Mucosa of descending colon (tissue), 3 donors: ENCODE measurements around the gene BPIFB4. TPM values are rescaled to one million over a fixed set of nuclear protein-coding genes. Genes with fewer than 3 reads are reported as not detected.
"Not testable (repeated sequence)": the region's sequence is repeated elsewhere in the genome, so short reads cannot be mapped to it uniquely, and the experiment has no call there.

Source experiments
- ATAC-seq: fragments of 200-7000 bp; cut with Tn5 transposase; one replicate; pipeline ENCODE4 v1.9.1; 2020; ENCODE audit warnings: mild to moderate bottlenecking, moderate library complexity
- DNase-seq, 3 donors: peaks; one replicate each; pipeline ENCODE4 v3.0.0-alpha.2; 2020
- H3K36me3 ChIP-seq: fragments of 200-600 bp; one replicate; pipeline ENCODE4 v1.8.0; 2021; ENCODE audit warnings: low read depth, mild to moderate bottlenecking
- H3K4me1 ChIP-seq: fragments of 200-600 bp; one replicate; pipeline ENCODE4 v1.8.0; 2021; ENCODE audit warnings: low read depth, mild to moderate bottlenecking
- H3K4me3 ChIP-seq: fragments of 200-600 bp; one replicate; pipeline ENCODE4 v1.8.0; 2021; ENCODE audit warnings: mild to moderate bottlenecking
- H3K9me3 ChIP-seq: fragments of 200-600 bp; one replicate; pipeline ENCODE4 v1.8.0; 2021; ENCODE audit warnings: mild to moderate bottlenecking
- CTCF ChIP-seq: fragments of 200-600 bp; IDR thresholded peaks from one replicate; pipeline ENCODE4 v1.8.0; 2022; ENCODE audit warnings: antibody characterized with exemption, mild to moderate bottlenecking
- intact Hi-C, 2 donors: fragments of 100-400 bp; cut with DNase I in 1 of 2; cut with micrococcal nuclease in 1 of 2; formaldehyde crosslinking; loops; one replicate each; pipeline versions ENCODE4 v1.11.0 to v1.11.1; 2022; cut with DNase I, micrococcal nuclease
- total RNA-seq, 3 donors: library from RNA; stranded (reverse); fragmentation: NEBNext Ultra II Directional in 2 of 3; extraction: Animal tissue kit (Norgen Biotek cat#: 25700) in 2 of 3; gene quantifications; one replicate each; pipeline versions ENCODE4 v1.2.1 to v1.2.4, GENCODE V29; 2021 to 2023
- donor health status: DM: no; HTN: no; CAD: no; lungs with moderate emphysema.
- donor health status: DM: no; HTN: no; CAD: no.
- donor health status: DM: no; HTN: yes; CAD: no.

Gene BPIFB4
- total RNA-seq, 3 donors from 2014 or later: not detected

GRCh38 chr20:33105316-33105924, 26.0 kb downstream of the BPIFB4 start:
- no peaks in the 10 kb centered on the region for H3K36me3 ChIP-seq
- ATAC-seq: no peak
- no peaks in the 10 kb centered on the region for H3K4me1 ChIP-seq
- intact Hi-C loops: no loop called here
- TF ChIP-seq CTCF: no peak
- no peak for DNase-seq
- H3K4me3 ChIP-seq: no peak overlapping the region
- H3K9me3 ChIP-seq: no peaks in the 10 kb centered on the region

DNA sequence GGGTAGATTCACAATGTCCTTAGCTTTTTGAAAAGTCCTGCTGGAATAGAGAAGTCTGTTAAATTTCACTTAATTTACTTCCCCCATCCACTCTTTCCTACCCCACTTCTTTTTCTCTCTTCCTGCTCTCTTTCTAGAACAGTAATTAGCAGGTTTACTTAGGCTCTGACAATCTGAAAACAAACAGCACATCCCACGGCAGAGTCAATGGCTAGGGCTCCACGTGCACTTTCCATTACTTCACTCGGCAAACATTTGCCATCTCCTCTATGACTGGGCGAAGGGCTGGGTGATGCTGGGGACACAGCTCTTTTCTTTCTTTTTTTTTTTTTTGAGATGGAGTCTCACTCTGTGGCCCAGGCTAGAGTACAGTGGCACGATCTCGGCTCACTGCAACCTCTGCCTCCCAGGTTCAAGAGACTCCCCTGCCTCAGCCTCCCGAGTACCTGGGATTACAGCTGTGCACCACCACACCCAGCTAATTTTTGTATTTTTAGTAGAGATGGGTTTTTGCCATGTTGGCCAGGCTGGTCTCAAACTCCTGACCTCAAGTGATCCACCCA, 26.7 kb downstream of the BPIFB4 start:
- H3K36me3 ChIP-seq, intact Hi-C loops, H3K4me3 ChIP-seq, ATAC-seq, DNase-seq, H3K9me3 ChIP-seq, H3K4me1 ChIP-seq: not testable (repeated sequence)

DNA sequence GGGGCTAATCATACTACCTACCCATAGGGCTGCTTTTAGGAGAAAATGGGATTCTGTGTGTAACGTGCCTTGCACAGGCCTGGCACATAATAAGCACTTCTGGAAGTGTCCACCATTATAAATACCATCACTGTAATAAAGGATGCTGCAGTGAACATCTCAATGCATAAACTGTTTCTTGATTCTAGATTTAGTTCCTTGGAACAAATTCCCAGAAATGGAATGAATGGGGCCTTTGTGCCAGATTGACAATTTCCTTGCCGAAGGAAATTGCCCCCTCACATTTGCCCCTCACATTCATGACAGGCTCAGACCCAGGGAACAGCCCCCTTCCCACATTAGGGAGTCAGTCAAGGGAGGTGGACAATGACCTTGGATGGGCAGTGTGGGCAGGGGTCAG, 29.2 kb downstream of the BPIFB4 start:
- H3K9me3 ChIP-seq: no peaks in the 10 kb centered on the region
- intact Hi-C loops: no loop called here
- H3K4me1 ChIP-seq: no peaks in the 10 kb centered on the region

DNA sequence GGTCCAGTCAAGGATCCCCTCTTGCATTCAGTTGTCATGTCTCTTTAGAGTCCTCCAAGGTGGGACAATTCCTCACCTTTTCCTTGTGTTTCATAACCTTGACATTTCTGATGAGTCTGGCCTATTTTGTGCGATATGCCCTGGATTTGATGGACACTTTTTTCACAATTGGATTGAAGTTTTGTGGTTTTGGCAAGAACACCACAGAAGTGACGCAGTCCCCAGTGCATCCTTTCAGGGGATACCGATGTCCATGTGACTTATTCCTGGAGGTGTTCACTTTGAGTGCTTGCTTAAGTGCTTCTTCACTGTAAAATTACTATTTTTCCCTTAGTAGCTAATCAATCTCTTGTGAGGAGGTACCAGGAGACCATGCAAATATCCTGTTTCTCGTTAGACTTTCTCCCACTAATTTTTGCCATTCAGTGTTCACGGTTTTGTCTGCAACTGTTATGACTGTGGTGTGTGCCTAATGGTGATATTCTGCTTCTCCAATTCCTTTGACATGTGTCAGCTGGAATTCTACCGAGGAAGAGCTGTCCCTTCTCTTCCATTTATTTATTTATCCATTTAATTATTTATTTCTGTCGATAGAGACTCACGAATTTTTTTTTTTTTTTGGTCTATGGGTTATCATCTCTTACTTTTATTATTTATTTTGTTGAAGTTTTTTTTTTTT, 30.8 kb downstream of the BPIFB4 start:
- TF ChIP-seq CTCF: no peak
- H3K36me3 ChIP-seq: no peaks in the 10 kb centered on the region
- intact Hi-C loops: no loop called here
- no peak for ATAC-seq
- H3K4me3 ChIP-seq: no peak overlapping the region
- DNase-seq: no peak
- no peaks in the 10 kb centered on the region for H3K4me1 ChIP-seq
- H3K9me3 ChIP-seq: no peaks in the 10 kb centered on the region

More for the DNA sequence above, 29.2 kb downstream of the BPIFB4 start:
- no peak for TF ChIP-seq CTCF
- Histone ChIP-seq H3K4me3 (no peak overlapping the region), H3K36me3 (no peaks in the 10 kb centered on the region)
- DNase-seq: no peak
- no peak for ATAC-seq

DNA sequence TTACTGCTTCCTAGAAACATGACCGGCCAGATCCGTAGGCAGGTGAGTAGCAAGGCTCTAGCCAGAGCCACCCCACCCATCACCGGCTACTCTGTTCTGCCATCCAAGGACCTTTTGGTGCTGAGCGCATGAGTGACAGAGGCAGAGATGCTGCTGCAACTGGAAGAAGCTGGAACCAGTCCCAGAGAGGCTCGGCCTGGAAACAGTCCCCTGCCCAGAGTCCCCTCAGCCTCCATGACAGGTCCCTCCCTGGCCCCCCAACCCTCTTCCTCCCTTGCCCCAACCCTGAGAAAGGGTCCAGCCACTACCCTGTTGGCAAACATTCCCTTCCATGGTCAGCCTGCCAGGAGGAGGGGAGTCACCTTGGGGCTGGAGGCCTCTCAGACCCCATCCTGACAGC, 31.9 kb downstream of the BPIFB4 start:
- H3K4me1 ChIP-seq: no peaks in the 10 kb centered on the region
- H3K9me3 ChIP-seq: no peaks in the 10 kb centered on the region
- H3K36me3 ChIP-seq: no peaks in the 10 kb centered on the region
- no peak overlapping the region for H3K4me3 ChIP-seq
- intact Hi-C loops: no loop called here
- no peak for DNase-seq
- TF ChIP-seq CTCF: no peak
- no peak for ATAC-seq
